ENCODE results near the gene ATXN1. TPM values are rescaled to one million over a fixed set of nuclear protein-coding genes. Genes with fewer than 3 reads are reported as not detected.
A peak's percentile ranks its signal among the peaks of the same experiment; 100 is the strongest.

ATXN1 gene
- total RNA-seq, 1 donor from 2014 or later, result 69.1 TPM

GRCh38 chr6:16442031-16442430 lies 319.2 kb downstream of the ATXN1 start:
- H3K27ac Mint-ChIP-seq, result peak overlapping the region; percentile 13
- no peaks in the 10 kb centered on the region for H3K27me3 Mint-ChIP-seq (ENCODE audit: low read depth)
- peaks cover 3% of the 10 kb centered on the region for H3K9me3 Mint-ChIP-seq
- intact Hi-C loops (cut with micrococcal nuclease), result loop anchor here (2.0 kb wide), 1 partner anchor 41 kb away; no protein-coding TSS in a partner anchor
- no peak for DNase-seq (ENCODE audit: low spot score)
- peaks cover 47% of the 10 kb centered on the region for H3K4me1 Mint-ChIP-seq (ENCODE audit: low read depth)
- peaks cover 42% of the 10 kb centered on the region for H3K36me3 Mint-ChIP-seq (ENCODE audit: low read depth)
- no peak overlapping the region for H3K4me3 Mint-ChIP-seq (ENCODE audit: low read depth)

GRCh38 chr6:16441262-16441661 lies 320.0 kb downstream of the ATXN1 start:
- peaks cover 3% of the 10 kb centered on the region for H3K9me3 Mint-ChIP-seq
- peaks cover 48% of the 10 kb centered on the region for H3K36me3 Mint-ChIP-seq (ENCODE audit: low read depth)
- intact Hi-C loops (cut with micrococcal nuclease), result no loop called here
- no peak for DNase-seq (ENCODE audit: low spot score)
- H3K27me3 Mint-ChIP-seq (ENCODE audit: low read depth), result no peaks in the 10 kb centered on the region
- peak overlapping the region; percentile 48 for H3K27ac Mint-ChIP-seq
- peaks cover 50% of the 10 kb centered on the region for H3K4me1 Mint-ChIP-seq (ENCODE audit: low read depth)
- H3K4me3 Mint-ChIP-seq (ENCODE audit: low read depth), result no peak overlapping the region

- no peak overlapping the region for H3K4me3 Mint-ChIP-seq (ENCODE audit: low read depth)
- DNase-seq (ENCODE audit: low spot score), result no peak
Observed at GRCh38 chr6:16440636-16441212, 320.5 kb downstream of the ATXN1 start.

GRCh38 chr6:16438718-16439591 lies 322.3 kb downstream of the ATXN1 start:
- intact Hi-C loops (cut with micrococcal nuclease), result loop anchor here (5.0 kb wide), 1 partner anchor 33 kb away; no protein-coding TSS in a partner anchor
- no peak for DNase-seq (ENCODE audit: low spot score)
- peaks cover 60% of the 10 kb centered on the region for H3K4me1 Mint-ChIP-seq (ENCODE audit: low read depth)
- no peak overlapping the region for H3K4me3 Mint-ChIP-seq (ENCODE audit: low read depth)
- peaks cover 53% of the 10 kb centered on the region for H3K36me3 Mint-ChIP-seq (ENCODE audit: low read depth)
- peak overlapping the region; percentile 32 for H3K27ac Mint-ChIP-seq
- no peaks in the 10 kb centered on the region for H3K27me3 Mint-ChIP-seq (ENCODE audit: low read depth)
- H3K9me3 Mint-ChIP-seq, result peaks cover 7% of the 10 kb centered on the region

More at GRCh38 chr6:16440636-16441212, 320.5 kb downstream of the ATXN1 start:
- no peaks in the 10 kb centered on the region for H3K27me3 Mint-ChIP-seq (ENCODE audit: low read depth)
- H3K36me3 Mint-ChIP-seq (ENCODE audit: low read depth), result peaks cover 46% of the 10 kb centered on the region
- intact Hi-C loops (cut with micrococcal nuclease), result no loop called here
- peak overlapping the region; percentile 48 for H3K27ac Mint-ChIP-seq
- H3K4me1 Mint-ChIP-seq (ENCODE audit: low read depth), result peaks cover 49% of the 10 kb centered on the region
- peaks cover 3% of the 10 kb centered on the region for H3K9me3 Mint-ChIP-seq

- Mint-ChIP-seq H3K4me1 (ENCODE audit: low read depth) (peaks cover 58% of the 10 kb centered on the region), H3K36me3 (ENCODE audit: low read depth) (peaks cover 61% of the 10 kb centered on the region), H3K27ac (peak overlapping the region; percentile 39), H3K27me3 (ENCODE audit: low read depth) (no peaks in the 10 kb centered on the region), H3K4me3 (ENCODE audit: low read depth) (peak overlapping the region; percentile 81), H3K9me3 (peaks cover 7% of the 10 kb centered on the region)
- DNase-seq (ENCODE audit: low spot score), result no peak
- intact Hi-C loops (cut with micrococcal nuclease), result loop anchor here (1.0 to 5.0 kb wide), 2 partner anchors 17 to 34 kb away; no protein-coding TSS in a partner anchor
Observed at GRCh38 chr6:16437984-16438383, 323.3 kb downstream of the ATXN1 start.

- intact Hi-C loops (cut with micrococcal nuclease), result loop anchor here (1.0 to 5.0 kb wide), 2 partner anchors 16 to 35 kb away; no protein-coding TSS in a partner anchor
- Mint-ChIP-seq H3K27me3 (ENCODE audit: low read depth) (no peaks in the 10 kb centered on the region), H3K9me3 (peaks cover 3% of the 10 kb centered on the region), H3K27ac (peak overlapping the region; percentile 87), H3K4me3 (ENCODE audit: low read depth) (peak overlapping the region; percentile 81), H3K4me1 (ENCODE audit: low read depth) (peaks cover 60% of the 10 kb centered on the region), H3K36me3 (ENCODE audit: low read depth) (peaks cover 60% of the 10 kb centered on the region)
- DNase-seq (ENCODE audit: low spot score), result no peak
Observed at GRCh38 chr6:16437095-16437494, 324.2 kb downstream of the ATXN1 start.

GRCh38 chr6:16436550-16436949 lies 324.7 kb downstream of the ATXN1 start:
- H3K27me3 Mint-ChIP-seq (ENCODE audit: low read depth), result no peaks in the 10 kb centered on the region
- H3K4me1 Mint-ChIP-seq (ENCODE audit: low read depth), result peaks cover 61% of the 10 kb centered on the region
- peak overlapping the region; percentile 81 for H3K4me3 Mint-ChIP-seq (ENCODE audit: low read depth)
- intact Hi-C loops (cut with micrococcal nuclease), result loop anchor here (5.0 kb wide), 1 partner anchor 36 kb away; no protein-coding TSS in a partner anchor
- H3K27ac Mint-ChIP-seq, result peak overlapping the region; percentile 87
- peaks cover 3% of the 10 kb centered on the region for H3K9me3 Mint-ChIP-seq
- no peak for DNase-seq (ENCODE audit: low spot score)
- H3K36me3 Mint-ChIP-seq (ENCODE audit: low read depth), result peaks cover 59% of the 10 kb centered on the region

GRCh38 chr6:16434885-16435284 lies 326.4 kb downstream of the ATXN1 start:
- intact Hi-C loops (cut with micrococcal nuclease), result loop anchor here (5.0 kb wide), 1 partner anchor 37 kb away; no protein-coding TSS in a partner anchor
- Mint-ChIP-seq H3K36me3 (ENCODE audit: low read depth) (peaks cover 61% of the 10 kb centered on the region), H3K27ac (peak overlapping the region; percentile 61), H3K4me3 (ENCODE audit: low read depth) (peak overlapping the region; percentile 0), H3K27me3 (ENCODE audit: low read depth) (no peaks in the 10 kb centered on the region), H3K4me1 (ENCODE audit: low read depth) (peaks cover 58% of the 10 kb centered on the region), H3K9me3 (peaks cover 3% of the 10 kb centered on the region)
- no peak for DNase-seq (ENCODE audit: low spot score)

GRCh38 chr6:16433338-16433890 lies 327.8 kb downstream of the ATXN1 start:
- Mint-ChIP-seq H3K36me3 (ENCODE audit: low read depth) (peaks cover 71% of the 10 kb centered on the region), H3K27ac (no peak overlapping the region), H3K9me3 (peaks cover 3% of the 10 kb centered on the region), H3K27me3 (ENCODE audit: low read depth) (no peaks in the 10 kb centered on the region), H3K4me1 (ENCODE audit: low read depth) (peaks cover 55% of the 10 kb centered on the region), H3K4me3 (ENCODE audit: low read depth) (no peak overlapping the region)
- no peak for DNase-seq (ENCODE audit: low spot score)
- intact Hi-C loops (cut with micrococcal nuclease), result no loop called here

- H3K4me1 Mint-ChIP-seq (ENCODE audit: low read depth), result peaks cover 50% of the 10 kb centered on the region
- peak overlapping the region; percentile 60 for H3K27ac Mint-ChIP-seq
- DNase-seq (ENCODE audit: low spot score), result no peak
Observed at GRCh38 chr6:16432075-16433032, 328.9 kb downstream of the ATXN1 start.

GRCh38 chr6:16431106-16431505 lies 330.2 kb downstream of the ATXN1 start:
- intact Hi-C loops (cut with micrococcal nuclease), result no loop called here
- H3K9me3 Mint-ChIP-seq, result peaks cover 3% of the 10 kb centered on the region
- no peak overlapping the region for H3K27ac Mint-ChIP-seq
- H3K36me3 Mint-ChIP-seq (ENCODE audit: low read depth), result peaks cover 60% of the 10 kb centered on the region
- H3K27me3 Mint-ChIP-seq (ENCODE audit: low read depth), result no peaks in the 10 kb centered on the region
- DNase-seq (ENCODE audit: low spot score), result no peak
- H3K4me1 Mint-ChIP-seq (ENCODE audit: low read depth), result peaks cover 42% of the 10 kb centered on the region
- no peak overlapping the region for H3K4me3 Mint-ChIP-seq (ENCODE audit: low read depth)

More at GRCh38 chr6:16432075-16433032, 328.9 kb downstream of the ATXN1 start:
- peaks cover 3% of the 10 kb centered on the region for H3K9me3 Mint-ChIP-seq
- no peak overlapping the region for H3K4me3 Mint-ChIP-seq (ENCODE audit: low read depth)
- H3K27me3 Mint-ChIP-seq (ENCODE audit: low read depth), result no peaks in the 10 kb centered on the region
- intact Hi-C loops (cut with micrococcal nuclease), result no loop called here
- peaks cover 66% of the 10 kb centered on the region for H3K36me3 Mint-ChIP-seq (ENCODE audit: low read depth)

Measured in activated T-helper 2 cell treated with anti-CD3 and anti-CD28 coated beads, Interferon-gamma antibody, Interleukin-2, Interleukin-4, amounts not matched to agents 10 μg/mL and 5 μg/mL and 100 μg/mL, durations not matched to agents 14 hours and 24 hours and 36 hours (primary cell).